Measurements from ENCODE around the gene MXRA5.
"Not testable (repeated sequence)": the region's sequence is repeated elsewhere in the genome, so short reads cannot be mapped to it uniquely, and the experiment has no call there.

GRCh38 chrX:3375878-3376508 is 29.5 kb upstream of the MXRA5 start:
- not testable (repeated sequence) for TF ChIP-seq SUZ12 (IDR thresholded peaks at IDR 0.05; ENCODE audit: extremely low read depth, insufficient read depth, insufficient read length); ZNF274 (IDR thresholded peaks at IDR 0.05; ENCODE audit: low read depth, low read length)
